Neuron (in vitro differentiated cells): ENCODE measurements around the gene SEMA6B.
"Not testable (repeated sequence)": the region's sequence is repeated elsewhere in the genome, so short reads cannot be mapped to it uniquely, and the experiment has no call there.

Source experiments
- H2AFZ ChIP-seq: one replicate; pipeline ENCODE4 v1.6.1; 2013; ENCODE audit warnings: low read depth, mild to moderate bottlenecking, inconsistent platforms, low read length, moderate library complexity
- H3K27me3 ChIP-seq: one replicate; pipeline ENCODE4 v1.6.1; 2013; ENCODE audit warnings: low read length; ENCODE audit not compliant: insufficient read depth
- H3K36me3 ChIP-seq: one replicate; pipeline ENCODE4 v1.6.1; 2013; ENCODE audit warnings: low read length; ENCODE audit not compliant: insufficient read depth
- H3K4me1 ChIP-seq: one replicate; pipeline ENCODE4 v1.6.1; 2013; ENCODE audit warnings: low read length; ENCODE audit not compliant: insufficient read depth
- H3K4me3 ChIP-seq: 2 replicates; pipeline ENCODE4 v1.5.1; 2013; ENCODE audit warnings: mild to moderate bottlenecking, low read length, moderate library complexity
- H3K9me3 ChIP-seq: one replicate; pipeline ENCODE4 v1.6.1; 2013; ENCODE audit warnings: low read length

The SEMA6B gene

DNA sequence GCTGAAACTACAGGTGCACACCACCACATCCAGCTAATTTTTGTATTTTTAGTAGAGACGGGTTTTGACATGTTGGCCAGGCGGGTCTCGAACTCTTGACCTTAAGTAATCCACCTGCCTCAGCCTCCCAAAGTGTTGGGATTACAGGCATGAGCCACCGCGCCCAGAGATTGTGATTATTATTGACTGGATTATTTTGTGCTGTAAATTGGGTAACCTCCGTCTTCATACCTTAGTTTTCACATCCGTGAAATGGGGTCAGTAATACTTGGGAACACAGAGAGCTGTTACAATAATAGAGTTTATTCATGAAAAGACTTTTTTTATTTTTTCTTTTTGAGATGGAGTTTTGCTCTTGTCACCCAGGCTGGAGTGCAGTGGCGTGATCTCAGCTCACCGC is 35.7 kb upstream of the SEMA6B start:
- not testable (repeated sequence) for H3K9me3 ChIP-seq, H3K36me3 ChIP-seq, H3K27me3 ChIP-seq, H2AFZ ChIP-seq, H3K4me3 ChIP-seq
- peaks cover 15% of the 10 kb centered on the region for H3K4me1 ChIP-seq

DNA sequence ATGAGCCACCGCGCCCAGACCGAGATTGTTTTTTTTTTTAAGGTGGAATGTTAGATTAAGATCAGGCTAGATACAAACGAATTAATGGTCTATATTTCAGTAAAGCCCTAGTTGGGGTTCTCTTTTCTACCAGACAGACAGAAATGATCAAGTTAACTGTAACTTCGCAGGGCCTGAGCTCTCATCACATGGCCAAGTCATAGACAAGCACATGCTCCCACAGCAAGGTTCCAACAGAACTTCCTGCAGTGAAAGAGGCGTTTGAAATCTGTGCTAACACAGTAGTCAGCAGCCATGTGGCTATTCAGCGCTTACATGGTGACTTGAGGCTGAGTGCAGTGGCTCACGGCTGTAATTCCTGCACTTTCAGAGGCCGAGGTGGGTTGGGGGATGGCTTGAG is 34.7 kb upstream of the SEMA6B start:
- Histone ChIP-seq H3K36me3 (no peaks in the 10 kb centered on the region), H3K27me3 (peaks cover 2% of the 10 kb centered on the region)

GRCh38 chr19:4593409-4593851 is 33.9 kb upstream of the SEMA6B start:
- H3K9me3 ChIP-seq, result no peaks in the 10 kb centered on the region
- no peak overlapping the region for H2AFZ ChIP-seq
- peaks cover 9% of the 10 kb centered on the region for H3K4me1 ChIP-seq
- H3K36me3 ChIP-seq, result no peaks in the 10 kb centered on the region
- no peak overlapping the region for H3K4me3 ChIP-seq
- peaks cover 2% of the 10 kb centered on the region for H3K27me3 ChIP-seq

More for the DNA sequence above, 34.7 kb upstream of the SEMA6B start:
- Histone ChIP-seq H3K9me3 (no peaks in the 10 kb centered on the region), H2AFZ (no peak overlapping the region), H3K4me3 (no peak overlapping the region), H3K4me1 (peaks cover 15% of the 10 kb centered on the region)

- H2AFZ ChIP-seq, result no peak overlapping the region
- no peaks in the 10 kb centered on the region for H3K9me3 ChIP-seq
- no peak overlapping the region for H3K4me3 ChIP-seq
- H3K4me1 ChIP-seq, result peaks cover 8% of the 10 kb centered on the region
- H3K27me3 ChIP-seq, result peaks cover 2% of the 10 kb centered on the region
- H3K36me3 ChIP-seq, result no peaks in the 10 kb centered on the region
Observed at GRCh38 chr19:4592445-4592844, 33.0 kb upstream of the SEMA6B start.

- peaks cover 6% of the 10 kb centered on the region for H3K4me1 ChIP-seq
- H3K36me3 ChIP-seq, result no peaks in the 10 kb centered on the region
- H2AFZ ChIP-seq, result no peak overlapping the region
- peaks cover 2% of the 10 kb centered on the region for H3K27me3 ChIP-seq
- H3K9me3 ChIP-seq, result no peaks in the 10 kb centered on the region
- H3K4me3 ChIP-seq, result no peak overlapping the region
Observed at GRCh38 chr19:4591320-4591719, 31.8 kb upstream of the SEMA6B start.

DNA sequence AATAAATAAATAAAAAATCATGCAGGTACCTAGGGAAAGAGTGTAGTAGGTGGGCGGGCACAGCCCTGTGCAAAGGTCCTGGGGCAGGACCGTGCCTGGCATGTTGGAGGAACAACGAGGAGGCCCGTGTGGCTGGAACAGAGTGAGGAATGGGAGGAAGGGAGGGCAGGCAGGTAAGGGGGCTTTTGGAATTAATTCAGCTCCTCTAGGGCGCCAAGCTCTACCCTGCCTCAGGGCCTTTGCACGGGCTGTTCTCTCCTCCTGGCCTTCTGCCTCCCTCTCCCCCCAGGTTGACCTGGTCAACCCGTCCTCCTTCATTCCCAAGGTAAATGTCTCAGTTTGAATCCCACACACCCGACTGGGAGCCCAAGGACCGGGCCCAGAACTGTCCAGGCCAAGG is 31.1 kb upstream of the SEMA6B start:
- H3K4me1 ChIP-seq, result peaks cover 6% of the 10 kb centered on the region
- no peak overlapping the region for H3K4me3 ChIP-seq
- peaks cover 2% of the 10 kb centered on the region for H3K27me3 ChIP-seq
- H3K36me3 ChIP-seq, result no peaks in the 10 kb centered on the region
- no peaks in the 10 kb centered on the region for H3K9me3 ChIP-seq
- no peak overlapping the region for H2AFZ ChIP-seq

DNA sequence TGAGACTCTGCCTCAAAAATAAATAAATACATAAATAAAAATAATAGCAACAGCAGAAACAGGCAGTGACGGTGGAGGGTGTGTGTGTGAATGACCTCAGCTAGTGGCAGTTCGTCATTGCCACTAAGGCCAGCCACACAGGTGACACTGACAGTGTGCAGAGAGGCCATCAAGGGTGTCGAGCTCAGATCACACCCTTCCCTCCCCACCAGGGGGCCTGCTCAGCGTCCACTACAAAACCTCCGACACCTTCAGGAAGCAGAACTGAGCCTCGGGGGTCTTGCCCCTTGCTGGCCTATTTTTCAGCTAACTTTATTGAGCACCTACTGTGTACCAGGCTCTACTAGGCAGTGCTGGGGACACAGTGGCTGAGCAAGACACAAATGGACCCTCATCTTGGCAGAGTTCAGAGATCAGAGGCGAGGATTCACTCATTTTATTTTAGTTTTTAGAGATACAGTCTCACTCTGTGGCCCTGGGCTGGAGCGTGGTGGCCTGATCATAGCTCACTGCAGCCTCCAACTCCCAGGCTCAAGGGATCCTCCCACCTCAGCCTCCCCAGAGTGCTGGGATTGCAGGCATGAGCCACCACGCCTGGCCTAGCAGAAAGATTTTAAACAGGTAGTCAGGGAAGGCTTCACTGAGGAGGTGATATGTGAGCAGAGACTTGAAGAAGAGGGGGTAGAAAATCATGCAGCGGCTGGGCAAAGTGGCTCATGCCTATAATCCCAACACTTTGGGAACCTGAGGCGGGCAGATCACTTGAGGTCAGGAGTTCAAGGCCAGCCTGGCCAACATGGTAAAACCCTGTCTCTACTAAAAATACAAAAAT is 30.3 kb upstream of the SEMA6B start:
- no peak overlapping the region for H3K4me3 ChIP-seq
- H3K27me3 ChIP-seq, result peaks cover 2% of the 10 kb centered on the region
- H3K36me3 ChIP-seq, result no peaks in the 10 kb centered on the region
- peaks cover 9% of the 10 kb centered on the region for H3K4me1 ChIP-seq
- no peak overlapping the region for H2AFZ ChIP-seq
- H3K9me3 ChIP-seq, result no peaks in the 10 kb centered on the region

- peaks cover 18% of the 10 kb centered on the region for H3K4me1 ChIP-seq
- peaks cover 2% of the 10 kb centered on the region for H3K27me3 ChIP-seq
- no peak overlapping the region for H2AFZ ChIP-seq
- no peak overlapping the region for H3K4me3 ChIP-seq
- H3K36me3 ChIP-seq, result no peaks in the 10 kb centered on the region
- H3K9me3 ChIP-seq, result no peaks in the 10 kb centered on the region
Observed at GRCh38 chr19:4588291-4588761, 28.8 kb upstream of the SEMA6B start.

GRCh38 chr19:4587527-4587926 is 28.0 kb upstream of the SEMA6B start:
- H3K4me3 ChIP-seq, result no peak overlapping the region
- H3K36me3 ChIP-seq, result no peaks in the 10 kb centered on the region
- peaks cover 2% of the 10 kb centered on the region for H3K27me3 ChIP-seq
- no peak overlapping the region for H2AFZ ChIP-seq
- H3K9me3 ChIP-seq, result no peaks in the 10 kb centered on the region
- H3K4me1 ChIP-seq, result peaks cover 18% of the 10 kb centered on the region

DNA sequence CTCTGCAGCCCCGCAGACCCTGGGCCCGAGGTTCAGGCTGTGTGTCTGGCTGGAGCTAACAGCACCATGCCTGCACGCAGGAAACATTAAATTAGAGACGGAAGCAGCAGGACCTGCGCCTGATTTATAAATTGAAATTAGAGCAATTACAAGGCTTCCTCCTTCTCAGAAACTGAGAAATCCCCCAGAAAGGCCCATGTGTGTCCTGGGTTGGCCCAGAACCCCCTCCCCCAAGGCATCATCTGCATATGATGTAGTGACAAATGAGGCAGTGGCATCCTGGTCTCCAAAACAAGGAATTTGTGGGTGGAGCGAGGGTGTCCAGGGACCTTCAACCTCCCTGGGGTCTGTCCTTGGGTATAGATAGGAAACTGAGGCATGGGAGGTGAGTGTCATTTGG is 27.2 kb upstream of the SEMA6B start:
- Histone ChIP-seq H3K4me1 (peaks cover 25% of the 10 kb centered on the region), H3K36me3 (no peaks in the 10 kb centered on the region), H3K9me3 (no peaks in the 10 kb centered on the region), H2AFZ (no peak overlapping the region), H3K27me3 (peaks cover 2% of the 10 kb centered on the region), H3K4me3 (no peak overlapping the region)

DNA sequence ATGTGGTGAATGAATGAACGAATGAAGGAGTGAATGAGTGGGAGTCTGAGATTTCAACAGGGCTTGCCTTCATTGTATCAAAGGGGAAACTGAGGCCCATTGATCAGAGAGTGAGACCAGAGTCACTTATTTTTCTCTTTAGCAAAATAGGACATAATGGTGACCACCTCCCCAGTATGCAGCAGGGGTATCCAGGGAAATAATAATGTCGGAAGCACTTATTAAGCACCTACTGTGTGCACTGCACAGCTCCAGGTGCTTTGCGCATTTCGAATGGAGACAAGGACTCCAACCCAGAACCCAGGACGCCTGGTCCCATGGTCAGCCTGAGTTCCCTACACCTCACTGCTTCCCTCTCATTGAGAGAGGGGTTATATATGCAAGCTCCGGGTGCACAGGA is 26.8 kb upstream of the SEMA6B start:
- no peaks in the 10 kb centered on the region for H3K9me3 ChIP-seq
- peaks cover 25% of the 10 kb centered on the region for H3K4me1 ChIP-seq
- H3K4me3 ChIP-seq, result no peak overlapping the region
- H3K36me3 ChIP-seq, result no peaks in the 10 kb centered on the region
- peaks cover 2% of the 10 kb centered on the region for H3K27me3 ChIP-seq
- H2AFZ ChIP-seq, result no peak overlapping the region

DNA sequence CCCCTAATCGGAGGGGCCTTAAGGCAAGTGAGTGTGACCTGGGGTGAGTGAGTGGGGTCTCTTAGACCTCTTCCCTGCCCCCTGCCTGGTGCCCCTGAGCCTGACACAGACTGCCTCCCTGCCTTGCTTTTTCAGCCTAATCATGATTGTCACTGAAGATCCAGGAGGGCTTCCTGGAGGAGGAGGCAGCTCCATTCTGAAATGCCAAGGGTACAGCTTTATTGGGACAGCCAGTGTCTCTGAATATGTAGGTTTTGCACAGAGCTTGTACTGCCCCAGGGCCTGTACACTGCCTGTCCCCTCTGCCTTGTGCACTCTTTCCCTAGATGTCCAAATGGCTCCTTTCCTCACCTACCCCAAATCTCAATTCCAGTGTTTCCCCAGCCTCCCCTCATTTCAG is 26.1 kb upstream of the SEMA6B start:
- H3K36me3 ChIP-seq, result no peaks in the 10 kb centered on the region
- H3K4me3 ChIP-seq, result no peak overlapping the region
- H3K9me3 ChIP-seq, result no peaks in the 10 kb centered on the region
- no peak overlapping the region for H2AFZ ChIP-seq
- H3K4me1 ChIP-seq, result peaks cover 25% of the 10 kb centered on the region
- no peaks in the 10 kb centered on the region for H3K27me3 ChIP-seq

- H3K36me3 ChIP-seq, result no peaks in the 10 kb centered on the region
- no peaks in the 10 kb centered on the region for H3K9me3 ChIP-seq
- H3K4me3 ChIP-seq, result peak overlapping the region; percentile 53
- peak overlapping the region; percentile 80 for H2AFZ ChIP-seq
- H3K27me3 ChIP-seq, result no peaks in the 10 kb centered on the region
- peaks cover 25% of the 10 kb centered on the region for H3K4me1 ChIP-seq
Observed at GRCh38 chr19:4584670-4585460, 25.4 kb upstream of the SEMA6B start.
